DOHH2 (cell line): ENCODE measurements around the gene CDC25C.
"Not testable (repeated sequence)": the region's sequence is repeated elsewhere in the genome, so short reads cannot be mapped to it uniquely, and the experiment has no call there.

Source experiments
- H3F3A ChIP-seq: fragments of 200-600 bp; sonication (generic), shearing (Covaris generic); 2 replicates; pipeline ENCODE4 v1.6.0; 2016; ENCODE audit warnings: antibody characterized with exemption, mild to moderate bottlenecking; ENCODE audit not compliant: control insufficient read depth, insufficient read depth
- H3K27ac ChIP-seq: fragments of 200-600 bp; sonication (generic); 2 replicates; pipeline ENCODE4 v1.5.1; 2014; ENCODE audit warnings: low read depth, mild to moderate bottlenecking, low read length, moderate library complexity
- H3K27me3 ChIP-seq: fragments of 200-600 bp; sonication (generic); 2 replicates; pipeline ENCODE4 v1.6.1; 2014; ENCODE audit warnings: mild to moderate bottlenecking, low read length, mixed read lengths; ENCODE audit not compliant: control insufficient read depth
- H3K36me3 ChIP-seq: fragments of 200-600 bp; sonication (generic); 2 replicates; pipeline ENCODE4 v1.6.1; 2014; ENCODE audit warnings: mild to moderate bottlenecking, low read length, moderate library complexity, mixed read lengths; ENCODE audit not compliant: control insufficient read depth
- H3K4me1 ChIP-seq: fragments of 200-600 bp; sonication (generic); 2 replicates; pipeline ENCODE4 v1.6.1; 2014; ENCODE audit warnings: mild to moderate bottlenecking, low read length, mixed read lengths; ENCODE audit not compliant: control insufficient read depth
- H3K4me2 ChIP-seq: fragments of 200-600 bp; sonication (generic); 2 replicates; pipeline ENCODE4 v1.6.0; 2014; ENCODE audit warnings: mild to moderate bottlenecking, low read length, moderate library complexity
- H3K4me3 ChIP-seq: fragments of 200-600 bp; sonication (generic); 2 replicates; pipeline ENCODE4 v1.5.1; 2014; ENCODE audit warnings: mild to moderate bottlenecking, low read length, mixed read lengths
- H3K79me2 ChIP-seq: fragments of 200-600 bp; sonication (generic); 2 replicates; pipeline ENCODE4 v1.6.1; 2014; ENCODE audit warnings: mild to moderate bottlenecking, low read length, mixed read lengths; ENCODE audit not compliant: control insufficient read depth
- H3K9me2 ChIP-seq: fragments of 200-600 bp; sonication (generic); replicated peaks from 2 replicates; pipeline ENCODE4 v1.6.1; 2014; ENCODE audit warnings: mild to moderate bottlenecking, low read length, mixed read lengths; ENCODE audit not compliant: control insufficient read depth
- H3K9me3 ChIP-seq: fragments of 200-600 bp; sonication (generic); 2 replicates; pipeline ENCODE4 v1.6.1; 2014; ENCODE audit warnings: antibody characterized with exemption, low read length, mixed read lengths; ENCODE audit not compliant: control insufficient read depth, insufficient read depth
- H4K20me1 ChIP-seq: fragments of 200-600 bp; sonication (generic); 2 replicates; pipeline ENCODE4 v1.6.0; 2014; ENCODE audit warnings: low read depth, mild to moderate bottlenecking, antibody characterized with exemption, low read length, moderate library complexity; ENCODE audit not compliant: control insufficient read depth, insufficient read depth
- CTCF ChIP-seq: fragments of 200-600 bp; sonication (generic); IDR thresholded peaks from one replicate; pipeline ENCODE4 v1.5.1; 2014; ENCODE audit warnings: antibody characterized with exemption, mild to moderate bottlenecking, low read depth, low read length; ENCODE audit not compliant: poor library complexity, severe bottlenecking
- EZH2phosphoT487 ChIP-seq: fragments of 200-600 bp; sonication (generic); IDR thresholded peaks from 2 replicates; pipeline ENCODE4 v1.6.1; 2017; ENCODE audit warnings: borderline replicate concordance, mild to moderate bottlenecking, antibody characterized with exemption, low read length, moderate library complexity, mixed read lengths

CDC25C gene

GRCh38 chr5:138334867-138335447 lies 3.4 kb upstream of the CDC25C start:
- H3K79me2 ChIP-seq, result peaks cover 33% of the 10 kb centered on the region
- peaks cover 31% of the 10 kb centered on the region for H3K4me1 ChIP-seq
- no peak overlapping the region for H3K4me2 ChIP-seq
- no peaks in the 10 kb centered on the region for H4K20me1 ChIP-seq
- no peak overlapping the region for H3K27ac ChIP-seq
- H3K9me2 ChIP-seq, result no peaks in the 10 kb centered on the region
- no peaks in the 10 kb centered on the region for H3K9me3 ChIP-seq
- H3F3A ChIP-seq, result no peaks in the 10 kb centered on the region
- no peak overlapping the region for H3K4me3 ChIP-seq
- no peak for TF ChIP-seq CTCF
- no peak for TF ChIP-seq EZH2phosphoT487
- H3K36me3 ChIP-seq, result peaks cover 11% of the 10 kb centered on the region
- no peaks in the 10 kb centered on the region for H3K27me3 ChIP-seq

GRCh38 chr5:138330813-138331448 lies 673 bp downstream of the CDC25C start:
- H3K9me2 ChIP-seq, result no peaks in the 10 kb centered on the region
- TF ChIP-seq EZH2phosphoT487 (no peak), CTCF (no peak)

GRCh38 chr5:138318211-138318610 lies 13.4 kb downstream of the CDC25C start:
- not testable (repeated sequence) for H3K79me2 ChIP-seq, H4K20me1 ChIP-seq

More at GRCh38 chr5:138330813-138331448, 673 bp downstream of the CDC25C start:
- Histone ChIP-seq H3K9me3 (no peaks in the 10 kb centered on the region), H3K4me3 (peak overlapping the region; percentile 83), H4K20me1 (no peaks in the 10 kb centered on the region), H3K36me3 (peaks cover 12% of the 10 kb centered on the region), H3K4me1 (peaks cover 13% of the 10 kb centered on the region), H3K27ac (peak overlapping the region; percentile 47), H3K4me2 (peak overlapping the region; percentile 71), H3K27me3 (no peaks in the 10 kb centered on the region), H3K79me2 (peaks cover 17% of the 10 kb centered on the region), H3F3A (no peaks in the 10 kb centered on the region)

GRCh38 chr5:138316355-138316754 lies 15.2 kb downstream of the CDC25C start:
- no peaks in the 10 kb centered on the region for H4K20me1 ChIP-seq
- H3K4me2 ChIP-seq, result no peak overlapping the region
- no peaks in the 10 kb centered on the region for H3K4me1 ChIP-seq
- H3F3A ChIP-seq, result no peaks in the 10 kb centered on the region
- no peaks in the 10 kb centered on the region for H3K9me3 ChIP-seq
- TF ChIP-seq CTCF (no peak), EZH2phosphoT487 (no peak)
- no peaks in the 10 kb centered on the region for H3K27me3 ChIP-seq
- no peaks in the 10 kb centered on the region for H3K79me2 ChIP-seq
- H3K4me3 ChIP-seq, result no peak overlapping the region
- H3K27ac ChIP-seq, result no peak overlapping the region
- no peaks in the 10 kb centered on the region for H3K9me2 ChIP-seq
- peaks cover 36% of the 10 kb centered on the region for H3K36me3 ChIP-seq

More at GRCh38 chr5:138318211-138318610, 13.4 kb downstream of the CDC25C start:
- H3K9me3 ChIP-seq, H3K4me1 ChIP-seq, H3F3A ChIP-seq, H3K4me3 ChIP-seq, H3K27ac ChIP-seq, H3K27me3 ChIP-seq, H3K4me2 ChIP-seq, H3K9me2 ChIP-seq: not testable (repeated sequence)
- peaks cover 31% of the 10 kb centered on the region for H3K36me3 ChIP-seq
